Stimulated activated CD8-positive, alpha-beta memory T cell treated with anti-CD3 and anti-CD28 coated beads, Interleukin-15, amount 100 ng/mL, for 48 hours (primary cell): ENCODE results near the gene SMIM11.
"Not testable (repeated sequence)": the region's sequence is repeated elsewhere in the genome, so short reads cannot be mapped to it uniquely, and the experiment has no call there.

Source experiments
- DNase-seq, 2 donors: peaks; one replicate each; pipeline ENCODE4 v3.0.0-alpha.2; 2020; ENCODE audit warnings: low read depth in 2 of 2

The SMIM11 gene

DNA sequence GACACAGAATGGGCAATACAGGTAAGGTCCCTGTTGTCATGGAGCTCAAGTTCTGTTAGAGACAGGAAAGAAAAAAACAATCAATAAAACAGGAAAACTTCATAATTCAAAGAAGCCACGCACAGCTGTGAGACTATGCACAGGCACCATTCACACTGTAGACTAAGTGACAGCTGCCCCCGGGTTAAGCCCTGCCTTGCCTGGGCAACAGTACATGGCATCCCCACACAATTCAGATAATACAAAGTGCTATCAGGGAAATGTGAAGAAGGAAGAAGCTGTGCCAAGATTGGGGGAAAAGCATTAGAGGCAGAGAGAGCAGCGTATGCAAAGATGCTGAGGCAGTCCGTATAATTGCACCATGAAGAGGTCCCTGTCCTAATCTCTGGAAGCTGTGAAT, 20.5 kb upstream of the SMIM11 start:
- DNase-seq: no peak

DNA sequence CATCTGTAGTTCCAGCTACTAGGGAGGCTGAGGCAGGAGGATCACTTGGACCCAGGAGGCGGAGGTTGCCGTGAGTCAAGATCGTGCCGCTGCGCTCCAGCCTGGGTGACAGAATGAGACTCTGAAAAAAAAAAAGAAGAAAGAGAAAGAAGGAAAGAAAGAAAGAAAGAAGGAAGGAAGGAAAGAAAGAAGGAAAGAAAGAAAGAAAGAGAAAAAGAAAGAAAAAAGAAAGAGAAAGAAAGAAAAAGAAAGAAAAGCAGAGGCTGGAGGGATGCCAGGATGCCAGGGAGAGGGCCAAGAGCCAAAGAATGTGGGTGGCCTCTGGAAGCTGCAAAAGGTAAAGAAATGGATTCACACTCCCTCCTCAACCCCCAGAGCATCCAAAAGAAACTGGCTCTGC, 19.7 kb upstream of the SMIM11 start:
- DNase-seq: no peak

DNA sequence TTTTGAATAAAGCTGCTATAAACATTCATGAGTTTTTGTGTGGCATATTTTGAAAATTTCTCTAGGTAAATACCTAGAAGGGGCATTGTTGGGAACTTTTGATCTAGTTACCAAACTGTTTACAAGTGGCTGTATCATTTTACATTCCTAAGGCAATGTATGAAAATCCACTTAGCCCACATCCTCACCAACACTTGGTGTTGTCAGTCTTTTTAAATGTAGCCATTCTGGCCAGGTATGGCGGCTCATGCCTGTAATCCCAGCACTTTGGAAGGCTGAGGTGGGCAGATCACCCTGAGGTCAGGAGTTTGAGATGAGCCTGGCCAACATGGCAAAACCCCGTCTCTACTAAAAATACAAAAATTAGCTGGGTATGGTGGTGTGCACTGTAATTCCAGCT, 17.4 kb upstream of the SMIM11 start:
- DNase-seq: no peak

DNA sequence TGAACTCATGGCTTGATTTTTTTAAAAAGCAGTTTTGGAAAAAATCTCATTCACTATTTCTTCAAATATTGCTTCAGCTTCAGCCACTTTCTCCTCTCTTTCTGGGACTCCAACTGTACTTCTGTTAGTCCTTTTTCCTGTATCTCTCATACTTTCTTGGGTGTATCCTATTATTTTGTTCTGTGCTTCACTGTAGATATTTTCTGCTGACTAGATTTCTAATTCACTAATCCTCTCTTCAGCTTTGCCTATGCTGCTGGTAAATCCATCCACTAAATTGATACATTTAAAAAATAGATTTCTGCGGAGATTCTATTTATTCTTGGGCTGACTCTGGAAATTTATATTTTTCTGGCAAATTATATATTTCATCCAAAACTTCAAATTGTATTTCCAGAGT, 16.4 kb upstream of the SMIM11 start:
- no peak for DNase-seq

DNA sequence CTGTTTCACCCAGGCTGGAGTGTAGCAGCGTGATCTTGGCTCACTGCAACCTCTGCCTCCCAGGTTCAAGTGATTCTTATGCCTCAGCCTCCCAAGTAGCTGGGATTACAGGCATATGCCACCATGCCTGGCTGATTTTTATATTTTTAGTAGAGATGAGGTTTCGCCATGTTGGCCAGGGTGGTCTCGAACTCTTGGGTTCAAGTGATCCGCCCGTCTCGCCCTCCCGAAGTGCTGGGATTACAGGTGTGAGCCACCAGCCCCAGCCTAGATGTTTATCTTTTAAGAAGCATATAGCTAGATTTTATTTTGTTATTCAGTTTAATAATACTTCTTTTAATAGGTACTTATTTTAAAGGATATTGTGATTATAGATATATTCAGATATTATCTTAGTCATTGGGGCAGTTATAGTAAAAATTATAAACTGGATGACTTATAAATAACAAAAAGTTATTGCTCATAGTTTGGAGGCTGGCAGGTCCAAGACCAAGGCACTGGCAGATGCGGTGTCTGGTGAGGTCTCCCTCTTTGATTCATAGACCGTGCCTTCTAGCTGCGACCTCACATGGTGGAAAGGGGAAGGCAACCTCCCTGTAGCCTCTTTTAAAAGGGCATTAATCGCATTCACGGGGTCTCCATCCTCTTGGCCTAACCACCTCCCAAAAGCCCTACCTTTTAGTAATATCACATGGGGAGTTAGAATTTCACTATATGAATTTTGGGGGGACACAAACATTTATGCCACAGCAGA, 14.6 kb upstream of the SMIM11 start:
- DNase-seq: no peak

DNA sequence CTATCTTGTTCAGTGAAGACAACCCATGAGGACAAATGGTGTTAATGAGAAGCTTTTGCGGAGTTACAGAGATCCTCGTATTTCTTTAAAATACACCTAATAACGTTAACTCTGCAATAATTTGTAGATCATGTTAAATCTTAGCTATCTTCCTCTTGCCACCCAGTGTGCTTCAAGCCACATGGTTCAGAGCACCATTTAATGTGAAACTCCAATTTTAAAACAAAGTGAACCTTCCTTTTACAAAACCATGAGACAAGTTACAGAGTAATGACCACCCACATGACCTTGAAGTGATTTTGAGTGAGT, 13.2 kb upstream of the SMIM11 start:
- DNase-seq: no peak

DNA sequence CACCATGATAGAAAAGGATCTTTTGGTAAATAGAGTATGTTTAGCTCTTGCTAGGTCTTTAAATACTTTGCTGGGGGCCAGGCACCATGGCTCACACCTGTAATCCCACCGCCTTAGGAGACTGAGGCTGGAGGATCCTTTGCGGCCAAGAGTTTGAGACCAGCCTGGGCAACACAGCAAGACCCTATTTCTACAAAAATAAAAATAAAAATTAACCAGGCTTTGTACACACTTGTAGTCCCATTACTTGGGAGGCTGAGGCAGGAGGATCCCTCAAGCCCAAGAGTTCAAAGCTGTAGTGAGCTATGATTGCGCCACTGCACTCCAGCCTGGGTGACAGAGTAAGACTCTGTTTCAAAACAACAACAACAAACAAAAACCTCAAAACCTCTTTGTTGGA, 12.6 kb upstream of the SMIM11 start:
- DNase-seq: no peak

DNA sequence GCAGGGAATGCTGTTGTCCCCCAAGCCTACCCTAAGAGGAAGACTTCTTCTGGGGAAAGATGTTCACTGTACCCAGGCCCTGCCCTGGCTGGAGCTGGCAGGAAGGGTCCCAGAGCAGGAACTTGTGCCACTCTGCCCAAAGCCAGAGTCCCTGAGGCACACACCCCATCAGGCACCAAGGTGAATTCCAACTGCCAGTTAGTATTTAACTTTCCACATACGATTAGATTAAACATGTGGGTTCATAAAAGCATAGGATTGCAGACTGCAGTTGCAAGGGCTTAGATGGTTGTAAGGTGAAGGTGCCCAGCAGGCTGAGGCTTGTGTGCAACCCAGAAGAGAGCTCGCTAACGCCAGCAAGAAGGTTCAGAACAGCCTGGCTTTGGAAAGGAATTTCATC, 11.6 kb upstream of the SMIM11 start, which contains the start of gene KCNE2:
Gene KCNE2, plus strand, starts transcription at position 274 of the 400 bp plus-strand sequence. CDS start 6,473 bp downstream, outside the sequence.
- DNase-seq: no peak

DNA sequence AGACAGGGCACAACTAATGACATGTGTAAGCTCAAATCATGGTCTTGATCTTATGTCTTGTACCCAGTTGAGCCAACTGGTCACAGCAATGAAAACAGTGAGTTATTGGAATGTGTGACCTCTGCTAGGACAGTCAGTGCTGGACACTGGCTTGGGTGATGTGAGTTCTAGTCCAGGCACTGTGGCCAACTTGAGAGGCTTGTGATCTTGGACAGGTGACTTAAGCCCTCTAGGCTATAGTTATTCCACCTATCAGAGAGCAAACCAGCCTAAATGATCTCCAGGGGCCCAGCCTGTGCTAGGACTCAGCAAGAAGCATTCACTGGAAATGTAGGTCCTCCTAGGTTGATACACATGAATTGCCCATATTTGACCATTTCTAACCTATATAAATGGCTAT, 10.4 kb upstream of the SMIM11 start:
- no peak for DNase-seq

DNA sequence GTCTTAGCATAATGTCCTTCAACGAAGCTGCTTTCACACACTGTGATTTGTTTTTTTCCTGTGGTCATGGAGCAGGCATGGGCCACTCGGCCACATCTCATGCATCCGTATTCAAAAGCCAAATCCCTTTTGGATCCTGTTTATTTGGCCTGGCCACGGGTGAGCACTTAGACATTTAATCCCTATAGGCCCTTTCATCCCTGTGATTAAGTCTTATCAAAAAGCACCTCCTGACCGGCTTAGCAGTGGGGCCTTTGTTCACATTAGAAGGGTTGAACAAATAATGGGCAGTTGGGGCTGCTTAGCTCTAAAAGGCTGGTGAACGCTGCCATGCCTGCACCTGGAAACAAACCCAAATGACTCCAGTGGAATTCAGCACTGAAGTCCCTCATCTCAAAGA, 9.5 kb upstream of the SMIM11 start:
- DNase-seq: no peak

DNA sequence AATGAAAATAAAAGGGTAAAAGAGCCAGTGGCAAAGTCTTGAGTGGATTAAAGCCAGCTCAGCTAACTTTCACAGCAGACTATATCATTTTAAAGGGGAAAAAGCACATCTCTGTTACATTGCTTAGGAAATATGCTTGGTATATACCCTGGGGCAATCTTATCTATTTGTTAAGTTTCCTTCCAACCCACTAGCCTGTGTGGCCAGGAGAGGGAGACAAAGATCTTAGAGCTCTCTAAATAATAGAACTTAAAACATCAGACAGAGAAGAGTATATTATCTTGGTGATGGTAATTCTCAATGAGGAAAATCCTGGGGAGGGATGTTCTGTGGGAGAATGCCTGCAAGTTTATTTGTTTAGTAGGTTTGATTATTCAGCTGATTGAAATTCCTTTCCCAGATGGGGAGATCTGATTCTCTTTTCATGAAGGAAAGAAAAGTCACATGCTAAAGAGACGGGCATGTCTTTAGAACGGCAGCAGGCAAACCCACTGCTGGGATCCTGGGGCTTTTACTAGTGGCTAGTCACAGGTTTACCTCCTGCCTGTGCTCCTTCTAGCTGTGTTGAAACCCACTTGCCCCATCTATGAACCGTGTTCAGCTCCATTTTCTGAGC, 7.9 kb upstream of the SMIM11 start:
- DNase-seq: peak in 1 of 2 donors; percentile 8

DNA sequence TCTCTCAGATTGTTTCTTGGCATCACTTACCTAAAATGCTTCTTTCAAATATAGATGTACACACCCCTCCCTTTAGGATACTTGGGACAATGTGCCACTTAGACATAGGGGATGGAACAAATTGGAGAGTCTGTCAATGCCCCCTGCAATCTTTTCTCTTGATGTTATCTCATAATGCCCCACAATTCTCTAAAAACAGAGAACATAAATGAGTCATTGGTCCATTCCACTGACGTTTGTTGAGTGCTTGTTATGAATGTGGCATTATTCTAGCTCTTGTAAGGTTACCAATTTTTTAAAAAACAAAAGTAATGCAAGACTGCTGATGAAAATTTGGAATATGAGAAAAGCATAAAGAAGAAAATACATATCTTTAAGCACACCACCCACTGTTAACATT, 5.6 kb upstream of the SMIM11 start:
- no peak for DNase-seq

DNA sequence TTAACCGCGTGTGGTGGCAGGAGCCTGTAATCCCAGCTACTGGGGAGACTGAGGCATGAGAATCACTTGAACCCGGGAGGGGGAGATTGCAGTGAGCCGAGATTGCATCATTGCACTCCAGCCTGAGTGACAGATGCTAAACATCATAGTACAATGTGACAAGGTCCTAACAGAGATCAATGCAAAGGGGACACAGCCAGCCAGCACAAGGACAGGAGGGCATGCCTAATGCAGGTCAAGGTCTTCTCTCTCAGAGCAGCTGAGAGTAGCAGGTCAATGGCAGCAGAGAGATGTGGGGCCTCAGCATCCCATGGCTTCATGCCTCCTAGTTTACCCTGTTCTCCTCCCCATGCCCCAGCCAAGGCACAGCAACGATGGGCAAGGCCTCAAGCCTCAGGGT, 3.0 kb upstream of the SMIM11 start:
- no peak for DNase-seq

DNA sequence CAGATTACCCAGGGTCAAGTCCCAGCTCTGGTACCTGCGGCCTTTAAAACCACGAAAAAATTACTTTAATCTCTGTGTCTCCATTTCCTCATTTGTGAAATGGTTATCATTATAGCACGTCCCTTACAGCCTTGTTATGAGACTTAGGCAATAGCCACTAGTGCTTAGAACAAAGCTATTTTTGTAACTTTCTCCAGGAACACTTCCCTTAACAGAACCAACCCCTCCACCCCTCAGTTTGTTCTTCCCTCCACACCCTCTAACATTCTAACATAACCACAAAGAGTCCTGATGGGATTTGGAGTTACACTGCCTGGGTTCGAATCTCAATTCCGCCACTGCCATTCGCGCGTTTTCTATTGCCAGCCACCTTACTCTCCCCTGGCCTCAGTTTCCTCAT, 845 bp upstream of the SMIM11 start:
- not testable (repeated sequence) for DNase-seq

DNA sequence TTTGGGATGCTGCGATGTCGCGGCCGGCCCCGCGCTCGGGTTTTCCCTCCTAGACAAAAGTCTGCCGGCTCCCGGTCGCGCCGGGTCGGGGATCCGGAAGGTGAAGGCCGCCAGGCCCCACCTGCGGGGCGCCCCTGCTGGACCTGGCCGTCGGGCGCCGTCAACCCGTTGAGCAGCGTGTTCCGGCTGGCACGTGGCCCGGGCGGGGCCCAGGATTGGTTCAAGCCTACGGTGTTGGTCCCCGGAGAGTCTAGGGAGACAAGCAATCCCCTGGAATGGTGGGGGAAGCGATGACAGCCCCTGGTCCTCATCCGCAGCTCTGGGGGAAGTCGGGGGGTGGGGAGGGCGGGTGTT, 289 bp downstream of the SMIM11 start:
- not testable (repeated sequence) for DNase-seq

DNA sequence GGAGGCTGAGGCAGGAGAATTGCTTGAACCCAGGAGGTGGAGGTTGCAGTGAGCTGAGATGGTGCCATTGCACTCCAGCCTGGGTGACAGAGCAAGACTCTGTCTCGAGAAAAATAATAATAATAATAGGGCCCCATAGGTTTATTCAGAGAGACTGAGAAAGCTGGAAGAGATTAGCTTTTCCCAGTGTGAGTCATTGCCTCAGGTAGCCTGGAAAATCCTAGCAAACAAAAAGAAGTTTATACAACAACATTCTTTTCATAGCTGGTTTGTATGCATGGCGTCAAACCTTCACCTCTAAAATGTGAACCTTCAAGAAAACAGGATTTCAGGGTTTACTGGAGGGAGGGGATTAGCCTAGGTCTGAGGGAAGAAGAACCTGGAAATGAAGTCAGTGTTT, 7.8 kb downstream of the SMIM11 start:
- DNase-seq: not testable (repeated sequence)

DNA sequence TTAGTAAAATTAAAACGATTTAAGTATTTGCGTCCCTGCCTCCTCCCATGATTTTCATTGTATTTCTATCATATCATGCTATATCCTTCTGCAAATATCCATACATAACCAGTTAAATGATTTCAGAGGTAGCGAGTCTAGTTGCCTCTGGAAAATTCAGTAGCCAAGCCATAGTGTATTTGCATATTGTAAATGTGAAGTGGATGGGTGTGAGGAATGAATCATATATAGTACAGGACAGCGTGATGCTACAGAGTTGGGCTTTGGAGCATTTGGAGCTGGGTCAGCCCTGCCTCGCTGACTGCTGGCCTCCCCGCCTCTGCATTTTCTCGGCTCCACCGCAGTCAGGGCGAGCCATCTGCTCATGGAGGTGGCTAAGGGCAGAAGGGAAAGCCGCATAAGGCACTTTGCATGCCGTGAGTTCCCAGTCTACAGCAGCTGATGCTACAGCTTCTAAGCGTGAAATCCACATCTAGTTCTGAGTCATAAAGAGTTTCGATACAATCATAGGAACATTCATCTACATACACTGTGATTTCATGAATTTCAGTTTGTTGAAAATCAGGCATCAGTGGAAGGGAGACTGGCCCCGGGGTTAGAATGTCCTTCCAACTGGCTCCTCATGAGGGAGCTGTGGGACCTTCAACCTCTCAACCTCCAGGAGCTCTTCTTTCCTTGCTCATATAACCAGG, 8.6 kb downstream of the SMIM11 start:
- DNase-seq: not testable (repeated sequence)

DNA sequence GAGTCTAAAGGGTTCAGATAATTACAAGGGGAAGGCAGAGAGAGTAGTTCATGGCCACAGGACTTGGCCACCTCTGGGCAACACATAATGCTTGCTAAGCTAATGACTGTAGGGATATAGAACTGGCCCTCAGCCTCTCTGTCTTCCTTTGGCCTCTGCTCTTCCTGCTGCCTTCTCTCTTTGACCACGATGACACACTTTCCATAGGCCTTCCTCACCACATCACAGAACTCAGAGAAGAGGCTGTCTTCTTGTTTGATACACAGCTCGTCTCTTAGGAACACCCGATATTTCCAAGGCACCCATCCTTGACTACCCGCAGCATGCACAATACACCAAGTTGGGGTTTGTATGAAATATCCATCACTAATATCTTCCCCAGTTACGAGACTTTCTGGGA, 25.2 kb downstream of the SMIM11 start:
- not testable (repeated sequence) for DNase-seq

DNA sequence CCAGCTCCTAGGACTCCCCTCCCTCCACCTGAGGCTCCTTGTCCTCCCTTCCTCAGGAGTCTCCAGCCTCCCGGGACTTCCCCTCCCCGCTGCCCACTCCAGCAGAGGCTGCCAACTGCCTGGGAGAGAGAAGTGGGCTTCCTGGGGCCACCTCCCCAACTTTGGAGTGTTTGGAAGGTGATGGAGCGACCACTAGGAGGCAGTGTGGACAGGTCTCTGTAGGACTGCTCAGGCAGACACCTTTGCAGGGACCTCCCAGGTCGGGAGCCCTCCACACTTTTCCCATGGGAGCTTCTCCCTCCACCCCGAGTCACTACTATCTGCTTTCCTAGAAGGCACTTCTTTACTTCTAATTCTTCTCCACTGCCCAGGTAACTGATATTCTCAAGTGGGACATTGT, 29.4 kb downstream of the SMIM11 start:
- not testable (repeated sequence) for DNase-seq

DNA sequence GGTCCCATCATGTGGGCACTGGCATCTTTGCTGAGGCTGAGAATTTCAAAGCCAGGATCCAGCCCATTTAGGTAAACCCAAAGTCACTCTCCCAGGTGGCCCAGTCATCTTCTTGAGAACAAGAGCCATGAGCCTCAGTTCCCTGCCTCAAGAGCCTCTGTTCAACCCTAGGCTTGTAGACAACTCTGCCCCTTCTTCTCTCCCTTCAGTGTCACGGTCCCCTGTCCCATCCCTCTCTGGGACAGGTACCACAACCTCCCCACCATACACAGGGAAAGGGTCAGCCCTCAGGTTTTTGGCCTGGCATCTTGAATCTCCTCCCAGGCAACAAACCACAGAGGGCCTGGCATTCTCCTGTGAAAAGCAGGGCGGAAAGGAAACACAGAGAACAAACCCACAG, 30.4 kb downstream of the SMIM11 start:
- not testable (repeated sequence) for DNase-seq

DNA sequence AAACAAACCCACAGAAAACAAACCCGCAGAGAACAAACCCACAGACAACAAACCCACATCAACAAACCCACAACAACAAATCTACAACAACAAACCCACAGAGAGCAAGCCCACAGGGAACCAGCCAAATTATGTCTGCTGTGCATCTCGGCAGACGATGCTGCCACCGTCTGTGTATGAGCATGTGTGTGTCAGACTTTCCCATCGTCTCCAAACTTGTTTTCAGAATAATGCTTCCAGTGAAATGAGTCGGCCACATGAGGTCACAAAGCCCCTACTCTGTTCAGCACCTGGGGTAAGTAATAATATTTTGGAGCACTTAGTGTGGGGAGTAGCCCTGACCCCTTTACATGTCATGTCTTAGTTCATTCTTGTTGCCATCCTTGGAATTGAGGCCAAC, 30.8 kb downstream of the SMIM11 start:
- not testable (repeated sequence) for DNase-seq

DNA sequence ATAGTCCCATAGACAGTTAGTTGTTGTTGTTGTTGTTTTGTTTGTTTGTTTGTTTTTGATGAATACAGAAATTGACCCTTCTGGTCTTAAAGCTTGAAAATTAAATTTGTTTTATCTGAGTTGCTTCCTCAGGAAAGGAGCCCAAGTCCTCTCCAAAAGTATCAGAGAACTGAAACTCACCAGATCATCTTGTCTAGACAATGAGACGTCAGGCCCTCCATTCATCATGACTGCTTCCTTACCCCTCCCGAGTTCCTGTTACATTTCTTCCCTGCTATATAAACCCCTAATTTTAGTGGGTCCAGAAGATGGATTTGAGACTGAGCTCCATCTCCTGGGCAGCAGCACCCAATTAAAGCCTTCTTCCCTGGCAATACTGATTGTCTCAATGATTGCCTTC, 31.4 kb downstream of the SMIM11 start:
- not testable (repeated sequence) for DNase-seq

DNA sequence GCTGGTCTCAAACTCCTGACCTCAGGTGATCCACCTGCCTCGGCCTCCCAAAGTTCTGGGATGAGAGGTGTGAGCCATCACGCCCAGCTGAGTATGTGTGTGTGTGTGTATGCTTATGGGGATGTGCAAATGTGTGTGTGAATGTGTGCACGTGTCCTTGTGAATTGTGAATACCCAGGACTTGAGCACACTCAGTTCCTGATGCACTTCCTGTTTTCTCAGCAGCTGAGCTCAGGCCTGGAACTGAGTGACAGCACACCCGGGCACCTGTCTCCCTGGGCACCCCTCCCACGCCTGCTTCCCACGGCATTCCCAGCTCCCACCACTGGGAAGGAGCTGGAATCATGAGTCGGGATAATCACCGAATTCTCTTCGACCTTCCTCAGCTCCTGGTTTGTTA, 32.0 kb downstream of the SMIM11 start:
- not testable (repeated sequence) for DNase-seq
